ENCODE results near the gene GPR162.
A peak's percentile ranks its signal among the peaks of the same experiment; 100 is the strongest.
"Not testable (repeated sequence)": the region's sequence is repeated elsewhere in the genome, so short reads cannot be mapped to it uniquely, and the experiment has no call there.

GPR162 gene

GRCh38 chr12:6860116-6860515 is 38.5 kb downstream of the GPR162 start:
- no peak for DNase-seq

DNA sequence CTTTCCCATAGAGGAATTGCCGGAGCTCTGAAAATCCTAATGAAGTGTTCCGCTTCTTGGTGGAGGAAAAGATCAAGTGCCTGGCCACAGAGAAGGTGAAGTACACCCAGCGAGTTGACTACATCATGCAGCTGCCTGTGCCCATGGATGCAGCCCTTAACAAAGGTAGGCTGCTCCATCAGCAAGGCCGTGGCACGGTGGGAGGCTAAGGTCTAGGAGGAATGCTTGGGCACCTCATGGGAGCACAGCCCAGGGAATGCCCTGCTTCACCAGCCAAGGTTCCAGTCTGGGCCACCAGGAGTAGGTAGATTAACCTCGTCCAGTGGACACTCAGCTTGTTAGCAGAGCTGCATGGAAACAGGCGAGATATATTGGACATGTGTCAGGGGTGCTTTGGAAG is 39.3 kb downstream of the GPR162 start:
- no peak for DNase-seq

GRCh38 chr12:6861391-6861790 is 39.8 kb downstream of the GPR162 start:
- no peak for DNase-seq

DNA sequence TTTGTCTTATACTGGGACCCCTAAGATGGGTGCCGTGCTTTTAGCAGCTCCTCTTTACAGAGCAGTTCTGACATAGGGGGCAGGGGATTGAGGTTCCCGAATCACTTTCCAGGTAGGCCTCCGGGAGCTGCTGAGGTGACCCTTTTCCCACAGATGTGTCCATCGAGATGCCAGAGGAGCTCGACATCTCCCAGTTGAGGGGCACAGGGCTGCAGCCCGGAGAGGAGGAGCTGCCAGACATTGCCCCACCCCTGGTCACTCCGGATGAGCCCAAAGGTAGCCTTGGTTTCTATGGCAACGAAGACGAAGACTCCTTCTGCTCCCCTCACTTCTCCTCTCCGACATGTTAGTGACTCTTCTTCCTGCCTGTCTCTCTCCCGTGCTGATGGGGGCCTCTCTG is 41.4 kb downstream of the GPR162 start:
- no peak for DNase-seq

DNA sequence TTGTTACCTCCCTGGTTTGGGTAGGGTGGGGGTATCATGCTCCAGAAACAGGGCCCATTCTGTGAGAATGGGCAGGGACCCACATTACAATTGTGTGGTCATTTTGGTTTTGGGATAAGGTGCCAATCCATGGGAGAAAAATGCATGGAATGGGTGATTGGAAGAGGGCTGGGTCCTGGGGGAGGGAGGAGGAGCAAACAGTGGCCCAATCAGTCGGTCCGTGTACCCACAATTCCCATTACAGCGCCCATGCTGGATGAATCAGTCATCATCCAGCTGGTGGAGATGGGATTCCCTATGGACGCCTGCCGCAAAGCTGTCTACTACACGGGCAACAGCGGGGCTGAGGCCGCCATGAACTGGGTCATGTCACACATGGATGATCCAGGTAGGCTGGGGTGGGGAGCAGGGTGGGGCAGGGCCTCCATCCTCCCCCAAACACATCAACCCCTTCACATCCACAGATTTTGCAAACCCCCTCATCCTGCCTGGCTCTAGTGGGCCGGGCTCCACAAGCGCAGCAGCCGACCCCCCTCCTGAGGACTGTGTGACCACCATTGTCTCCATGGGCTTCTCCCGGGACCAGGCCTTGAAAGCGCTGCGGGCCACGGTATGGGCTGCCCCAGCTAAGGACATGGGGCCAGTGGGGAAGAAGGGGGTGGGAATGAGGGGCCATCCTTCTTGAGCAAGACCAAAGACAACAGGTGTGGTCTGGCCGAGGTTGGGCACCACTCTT is 42.1 kb downstream of the GPR162 start:
- DNase-seq, result no peak

DNA sequence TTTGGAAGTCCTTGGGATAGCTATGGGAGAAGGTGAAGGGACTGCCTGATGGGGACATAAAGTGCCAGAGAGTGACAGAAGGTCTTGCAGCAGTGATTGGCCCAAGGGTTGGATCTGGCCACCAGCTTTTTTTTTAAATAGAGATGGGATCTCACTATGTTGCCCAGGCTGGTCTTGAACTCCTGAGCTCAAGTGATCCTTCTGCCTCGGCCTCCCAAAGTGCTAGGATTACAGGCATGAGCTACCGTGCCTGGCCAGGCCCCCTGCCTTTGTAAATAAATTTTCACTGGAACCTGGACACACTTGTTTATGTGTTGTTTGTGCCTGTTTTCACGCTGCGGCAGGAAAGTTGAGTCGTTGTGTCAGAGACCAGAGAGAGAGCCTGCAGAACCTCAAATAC is 43.7 kb downstream of the GPR162 start:
- not testable (repeated sequence) for DNase-seq

- no peak for DNase-seq
These were observed 44.7 kb downstream of the GPR162 start for GRCh38 chr12:6866163-6866919.

DNA sequence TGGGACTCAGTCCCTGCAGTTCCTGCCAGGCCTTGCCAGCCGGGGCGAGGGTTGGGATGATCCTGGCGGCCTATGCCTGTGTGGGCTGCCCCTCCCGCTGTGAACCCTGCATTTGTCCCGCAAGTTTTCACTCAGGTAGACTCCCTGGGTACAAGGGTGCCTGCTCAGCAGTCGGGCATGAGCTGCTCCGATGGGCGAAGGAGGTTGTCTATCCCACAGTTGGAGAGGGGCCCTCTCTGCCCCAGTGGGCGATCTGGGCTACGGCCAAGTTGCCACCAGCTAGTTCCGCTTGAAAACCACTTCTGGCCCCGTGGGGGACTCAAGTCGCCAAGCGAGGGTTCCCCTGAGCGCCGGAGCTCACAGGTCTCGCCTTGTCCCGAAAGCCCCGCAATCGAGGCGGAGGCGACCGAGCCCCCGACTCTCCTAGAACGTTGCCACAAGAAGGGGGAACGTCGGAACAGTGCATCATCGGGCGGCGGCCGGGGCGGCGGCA is 45.3 kb downstream of the GPR162 start:
- DNase-seq, result peak in 2 of 4 experiments; percentile 86 to 88

GRCh38 chr12:6867413-6868210 is 46.0 kb downstream of the GPR162 start, which contains the start of gene TPI1:
TSS of gene TPI1 (plus strand) at chr12:6867531. CDS start at chr12:6867567, 36 bp downstream.
- peak; percentile 90 to 96 (median 93) for DNase-seq

GRCh38 chr12:6868211-6869048 is 46.8 kb downstream of the GPR162 start:
- DNase-seq, result peak in 1 of 4 experiments; percentile 50

DNA sequence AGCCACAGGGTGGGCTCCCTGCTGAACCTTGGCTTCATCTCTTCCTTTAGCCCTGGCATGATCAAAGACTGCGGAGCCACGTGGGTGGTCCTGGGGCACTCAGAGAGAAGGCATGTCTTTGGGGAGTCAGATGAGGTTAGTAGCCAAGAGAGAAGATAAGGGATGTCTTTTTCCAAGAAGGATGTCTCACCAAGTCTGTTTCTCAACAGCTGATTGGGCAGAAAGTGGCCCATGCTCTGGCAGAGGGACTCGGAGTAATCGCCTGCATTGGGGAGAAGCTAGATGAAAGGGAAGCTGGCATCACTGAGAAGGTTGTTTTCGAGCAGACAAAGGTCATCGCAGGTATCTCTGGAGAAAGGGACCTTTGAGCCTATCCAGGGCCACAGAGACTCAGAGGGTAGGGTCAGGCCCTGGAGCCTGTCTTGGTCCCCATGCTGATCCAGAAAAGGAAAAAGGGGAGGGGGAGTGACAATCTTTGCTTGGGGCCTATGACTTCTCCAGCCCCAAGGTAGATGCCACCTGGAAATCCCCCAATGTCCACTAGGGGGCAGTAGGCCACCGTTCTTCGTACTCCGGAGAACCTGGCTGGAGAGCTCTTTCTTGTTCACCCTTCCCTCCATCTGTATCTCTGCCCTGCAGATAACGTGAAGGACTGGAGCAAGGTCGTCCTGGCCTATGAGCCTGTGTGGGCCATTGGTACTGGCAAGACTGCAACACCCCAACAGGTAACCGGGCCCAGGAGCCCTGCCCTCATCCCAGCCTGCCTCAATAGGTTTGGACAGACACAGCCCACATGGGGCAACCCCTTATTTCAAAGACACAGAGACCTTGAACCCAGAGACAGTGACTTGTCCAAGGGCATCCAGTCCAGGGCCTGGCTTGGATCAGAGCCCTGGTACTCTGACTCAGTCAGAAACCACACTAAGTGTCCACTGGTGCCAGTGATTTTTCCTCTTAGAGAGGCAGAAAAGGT is 47.7 kb downstream of the GPR162 start:
- DNase-seq, result peak; percentile 79 to 89 (median 84)

GRCh38 chr12:6870304-6870703 is 48.7 kb downstream of the GPR162 start:
- DNase-seq, result not testable (repeated sequence)

DNA sequence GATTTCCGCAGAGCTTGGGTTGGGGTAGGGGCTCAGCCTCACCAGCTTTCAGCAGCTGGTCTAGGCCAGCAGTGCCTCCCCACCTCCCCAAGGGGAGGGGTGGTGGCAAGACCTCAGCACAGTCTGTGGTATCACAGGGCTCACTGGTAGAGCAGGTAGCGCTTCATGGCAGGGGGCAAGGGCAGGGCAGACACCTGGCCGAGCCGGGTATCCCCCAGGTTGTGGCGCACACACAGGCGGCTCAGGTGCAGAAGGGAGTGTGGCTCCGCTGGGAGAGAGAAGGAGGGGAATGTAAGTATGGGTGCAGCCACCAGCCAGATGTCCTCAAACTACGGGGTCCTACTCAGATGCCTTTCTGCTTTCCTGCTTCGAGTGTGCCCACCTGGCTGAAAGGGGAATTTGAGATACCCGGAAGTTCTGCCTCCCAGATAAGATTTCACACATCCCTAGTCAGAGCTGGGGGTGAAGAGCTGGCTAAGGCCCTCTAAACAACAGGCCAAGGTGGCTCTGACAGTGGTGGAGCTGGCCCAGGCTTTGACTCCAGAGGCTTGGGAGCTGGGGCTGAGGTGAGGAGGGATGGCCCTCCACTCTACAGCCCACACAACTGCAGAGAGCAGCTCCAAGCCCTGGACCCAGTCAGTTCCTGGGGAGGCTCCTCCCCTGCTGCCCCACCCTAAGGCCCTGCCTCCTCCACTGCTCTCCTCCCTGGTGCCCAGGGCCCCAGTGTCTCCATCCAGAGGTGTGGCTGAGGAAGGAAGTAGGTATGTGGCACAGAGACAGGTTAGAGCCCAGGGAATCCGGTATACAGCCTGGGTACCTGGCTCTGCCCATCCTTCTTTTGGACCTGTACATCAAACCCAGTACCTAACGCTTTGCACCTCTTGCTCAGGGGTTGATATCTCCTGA is 49.7 kb downstream of the GPR162 start:
- peak in 2 of 4 experiments; percentile 16 to 18 for DNase-seq

DNA sequence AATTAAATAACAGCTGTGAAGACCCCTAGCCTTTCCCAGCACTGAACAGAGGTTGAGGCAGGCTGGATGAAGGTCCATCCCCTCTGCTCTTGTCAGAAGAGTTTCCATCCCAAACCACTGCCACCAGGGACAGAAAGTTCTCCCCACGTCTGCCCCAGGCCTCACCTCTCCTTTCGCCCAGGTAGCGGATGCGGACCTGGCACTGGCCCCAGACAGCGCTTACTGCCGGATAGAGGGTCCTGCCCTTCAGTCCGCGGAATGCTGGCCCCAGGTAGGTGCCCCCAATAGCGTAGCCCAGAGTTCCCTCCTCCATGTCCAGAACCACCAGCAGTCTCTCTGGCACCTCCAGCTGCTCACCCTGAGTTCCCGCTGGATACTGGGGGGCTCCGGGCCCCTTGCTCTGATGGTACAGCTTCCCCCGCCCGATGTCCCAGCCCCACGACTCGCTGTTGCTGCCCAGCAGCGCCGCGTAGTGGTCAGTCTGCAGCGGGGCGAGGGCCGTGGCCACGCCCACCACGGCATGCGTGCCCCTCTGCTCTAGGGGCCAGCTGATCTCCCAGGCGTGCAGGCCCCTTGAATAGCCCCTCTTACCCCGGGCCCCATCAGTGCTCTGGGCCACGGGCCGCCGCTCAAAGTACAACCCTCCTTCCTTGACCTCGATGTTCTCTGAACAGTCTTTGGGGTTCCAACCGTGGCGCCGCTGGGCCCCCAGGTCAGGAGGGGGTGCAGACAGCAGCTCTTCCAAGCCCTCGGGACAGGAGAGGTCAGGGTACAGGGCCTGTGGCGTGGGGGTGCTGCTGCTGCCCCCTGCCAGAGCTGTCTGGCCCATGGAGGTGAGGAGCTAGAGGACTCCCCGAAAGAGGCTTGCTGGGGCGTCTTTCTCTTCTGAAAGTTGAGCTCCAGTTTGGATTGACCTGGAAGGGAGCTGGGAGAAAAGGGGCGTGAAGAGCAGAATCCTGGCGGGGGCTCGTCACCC is 50.7 kb downstream of the GPR162 start:
- peak; percentile 83 to 93 (median 90) for DNase-seq

- DNase-seq, result peak; percentile 98 to 100 (median 99)
These were observed 51.7 kb downstream of the GPR162 start, which contains the start of gene SPSB2 for GRCh38 chr12:6873094-6874014. TSS of gene SPSB2 (minus strand) at chr12:6873303. CDS start at chr12:6872901, 402 bp downstream.

- not testable (repeated sequence) for DNase-seq
These were observed 52.4 kb downstream of the GPR162 start for GRCh38 chr12:6874015-6874368.
